Type B pancreatic cell (in vitro differentiated cells): ENCODE results near the gene HOXD1. TPM values are rescaled to one million over a fixed set of nuclear protein-coding genes. Genes with fewer than 3 reads are reported as not detected.

Source experiments
- DNase-seq: peaks from one replicate; pipeline ENCODE4 v3.0.0; 2021; ENCODE audit warnings: mixed read lengths; ENCODE audit not compliant: unreplicated experiment; ENCODE audit errors: extremely low spot score
- H3K27ac Mint-ChIP-seq: 2 replicates; pipeline ENCODE4 v1.8.0; 2021; ENCODE audit warnings: mild to moderate bottlenecking, mixed read lengths
- H3K27me3 Mint-ChIP-seq: 2 replicates; pipeline ENCODE4 v1.8.0; 2021; ENCODE audit warnings: mixed read lengths
- H3K36me3 Mint-ChIP-seq: 2 replicates; pipeline ENCODE4 v1.8.0; 2021; ENCODE audit warnings: mixed read lengths
- H3K4me1 Mint-ChIP-seq: one replicate; pipeline ENCODE4 v1.8.0; 2021; ENCODE audit warnings: mixed read lengths; ENCODE audit not compliant: unreplicated experiment
- H3K4me3 Mint-ChIP-seq: 2 replicates; pipeline ENCODE4 v1.8.0; 2021; ENCODE audit warnings: mild to moderate bottlenecking, mixed read lengths
- H3K9me3 Mint-ChIP-seq: 2 replicates; pipeline ENCODE4 v1.8.0; 2021; ENCODE audit warnings: mixed read lengths
- long read RNA-seq: library from polyadenylated mRNA; unstranded; transcript quantifications from one replicate; pipeline ENCODE4 v2.0.0, GENCODE V29; 2020
- total RNA-seq: library from RNA; stranded (reverse); gene quantifications from 2 replicates; pipeline ENCODE4 v1.2.1, GENCODE V29; 2021; ENCODE audit warnings: low replicate concordance
- TF ChIP-seq, protein P1 (sequence below): fragments of 200-600 bp; sonication (generic); conservative IDR thresholded peaks from 2 replicates; pipeline ENCODE4 v1.5.0; 2021; ENCODE audit warnings: antibody characterized with exemption, mild to moderate bottlenecking

HOXD1 gene
- total RNA-seq, result 7.7 TPM in 1 of 2 replicates, not detected in the other
- long read RNA-seq, result 0 reads

DNA sequence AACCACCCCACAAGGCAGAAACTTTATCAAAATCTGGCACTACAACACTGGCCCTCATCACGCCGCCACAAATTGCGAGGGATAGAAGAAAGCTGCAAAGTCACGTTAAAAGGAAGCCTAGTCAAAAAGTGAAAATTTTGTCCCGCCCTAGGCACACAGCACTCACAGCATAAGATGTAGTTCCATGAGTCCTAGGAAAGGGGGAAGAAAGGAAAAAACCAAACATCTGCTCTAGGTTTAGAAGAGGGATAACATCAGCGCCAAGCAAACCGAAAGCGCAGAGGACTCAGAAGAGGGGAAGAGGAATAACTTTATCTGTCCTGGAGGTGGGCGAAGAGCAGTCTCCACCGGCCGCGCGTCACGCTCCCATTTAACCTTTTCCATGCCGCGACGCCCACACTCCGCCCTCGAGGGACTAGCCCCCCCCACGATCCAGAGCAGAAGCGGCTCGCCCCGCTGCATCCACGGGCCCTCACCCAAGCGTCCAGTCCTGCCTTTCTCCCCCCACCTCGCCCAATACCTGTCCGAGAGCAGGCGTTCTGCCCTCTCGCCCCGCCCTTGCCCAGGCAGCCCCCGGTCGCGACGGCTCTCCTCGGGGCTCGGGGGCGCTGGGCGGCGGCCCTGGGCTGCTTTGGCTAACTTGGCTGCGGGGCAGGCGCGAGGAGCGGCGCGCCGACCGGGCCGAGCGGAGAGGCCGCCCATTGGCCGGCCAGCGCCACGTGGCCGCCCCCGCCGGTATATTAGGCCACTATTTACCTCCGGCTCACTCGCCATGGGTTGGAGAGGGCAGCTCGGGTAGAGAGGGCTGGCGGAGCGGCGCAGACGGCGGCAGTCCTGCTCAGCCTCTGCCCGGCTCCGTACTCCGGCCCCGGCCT lies at the start of gene HOXD1:
HOXD1 (plus strand) TSS at position 770 of the 875 bp plus-strand sequence. CDS start 134 bp downstream, outside the sequence.
- Mint-ChIP-seq H3K4me1 (peaks cover 10% of the 10 kb centered on the region), H3K9me3 (no peaks in the 10 kb centered on the region), H3K27ac (peak within 1 kb of the TSS; percentile 28), H3K4me3 (peak within 1 kb of the TSS; percentile 90), H3K27me3 (peaks cover 86% of the 10 kb centered on the region), H3K36me3 (no peaks in the 10 kb centered on the region)
- DNase-seq, result no peak
- TF ChIP-seq, protein P1, sequence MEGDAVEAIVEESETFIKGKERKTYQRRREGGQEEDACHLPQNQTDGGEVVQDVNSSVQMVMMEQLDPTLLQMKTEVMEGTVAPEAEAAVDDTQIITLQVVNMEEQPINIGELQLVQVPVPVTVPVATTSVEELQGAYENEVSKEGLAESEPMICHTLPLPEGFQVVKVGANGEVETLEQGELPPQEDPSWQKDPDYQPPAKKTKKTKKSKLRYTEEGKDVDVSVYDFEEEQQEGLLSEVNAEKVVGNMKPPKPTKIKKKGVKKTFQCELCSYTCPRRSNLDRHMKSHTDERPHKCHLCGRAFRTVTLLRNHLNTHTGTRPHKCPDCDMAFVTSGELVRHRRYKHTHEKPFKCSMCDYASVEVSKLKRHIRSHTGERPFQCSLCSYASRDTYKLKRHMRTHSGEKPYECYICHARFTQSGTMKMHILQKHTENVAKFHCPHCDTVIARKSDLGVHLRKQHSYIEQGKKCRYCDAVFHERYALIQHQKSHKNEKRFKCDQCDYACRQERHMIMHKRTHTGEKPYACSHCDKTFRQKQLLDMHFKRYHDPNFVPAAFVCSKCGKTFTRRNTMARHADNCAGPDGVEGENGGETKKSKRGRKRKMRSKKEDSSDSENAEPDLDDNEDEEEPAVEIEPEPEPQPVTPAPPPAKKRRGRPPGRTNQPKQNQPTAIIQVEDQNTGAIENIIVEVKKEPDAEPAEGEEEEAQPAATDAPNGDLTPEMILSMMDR, result no peak

DNA sequence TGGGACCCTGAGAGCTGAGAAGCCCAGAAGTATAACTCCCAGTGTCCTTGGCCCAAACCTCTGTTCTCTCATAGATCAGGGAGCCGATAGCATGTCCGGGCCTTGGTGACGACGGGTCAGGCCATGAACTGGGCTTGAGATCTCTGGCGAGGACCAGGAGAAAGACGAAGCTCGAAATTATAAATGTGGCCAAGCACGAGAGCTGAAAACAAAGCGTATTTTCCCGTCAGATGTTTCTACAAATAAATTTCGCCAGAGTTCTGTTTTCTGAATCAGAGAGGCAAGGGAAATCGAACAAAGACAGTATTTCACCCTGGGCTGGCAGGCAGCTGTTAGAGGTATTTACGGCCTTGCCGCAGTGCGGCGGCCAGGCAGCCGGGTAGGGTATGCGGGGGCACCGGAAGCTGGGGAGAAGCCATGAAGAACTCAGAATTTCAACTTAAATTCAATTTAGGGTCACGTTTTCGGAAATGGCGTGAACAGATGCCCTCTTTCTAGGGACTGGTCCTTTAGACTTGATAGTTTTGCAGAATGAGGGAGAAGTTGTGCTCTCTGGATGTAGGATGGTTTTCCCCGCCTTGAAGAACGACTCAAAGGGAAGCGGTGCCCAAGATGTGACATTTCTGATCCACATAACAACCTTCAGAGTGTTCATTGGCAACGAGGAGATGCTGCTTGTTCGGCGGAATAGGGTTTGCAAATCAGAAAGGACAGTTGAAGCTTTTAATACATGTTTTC lies 49.4 kb upstream of the HOXD1 start:
- Mint-ChIP-seq H3K9me3 (peaks cover 3% of the 10 kb centered on the region), H3K4me1 (peaks cover 11% of the 10 kb centered on the region), H3K27me3 (peaks cover 96% of the 10 kb centered on the region), H3K27ac (no peak overlapping the region), H3K36me3 (peaks cover 3% of the 10 kb centered on the region), H3K4me3 (peak overlapping the region; percentile 53)
- no peak for DNase-seq
- TF ChIP-seq, protein P1, result no peak

DNA sequence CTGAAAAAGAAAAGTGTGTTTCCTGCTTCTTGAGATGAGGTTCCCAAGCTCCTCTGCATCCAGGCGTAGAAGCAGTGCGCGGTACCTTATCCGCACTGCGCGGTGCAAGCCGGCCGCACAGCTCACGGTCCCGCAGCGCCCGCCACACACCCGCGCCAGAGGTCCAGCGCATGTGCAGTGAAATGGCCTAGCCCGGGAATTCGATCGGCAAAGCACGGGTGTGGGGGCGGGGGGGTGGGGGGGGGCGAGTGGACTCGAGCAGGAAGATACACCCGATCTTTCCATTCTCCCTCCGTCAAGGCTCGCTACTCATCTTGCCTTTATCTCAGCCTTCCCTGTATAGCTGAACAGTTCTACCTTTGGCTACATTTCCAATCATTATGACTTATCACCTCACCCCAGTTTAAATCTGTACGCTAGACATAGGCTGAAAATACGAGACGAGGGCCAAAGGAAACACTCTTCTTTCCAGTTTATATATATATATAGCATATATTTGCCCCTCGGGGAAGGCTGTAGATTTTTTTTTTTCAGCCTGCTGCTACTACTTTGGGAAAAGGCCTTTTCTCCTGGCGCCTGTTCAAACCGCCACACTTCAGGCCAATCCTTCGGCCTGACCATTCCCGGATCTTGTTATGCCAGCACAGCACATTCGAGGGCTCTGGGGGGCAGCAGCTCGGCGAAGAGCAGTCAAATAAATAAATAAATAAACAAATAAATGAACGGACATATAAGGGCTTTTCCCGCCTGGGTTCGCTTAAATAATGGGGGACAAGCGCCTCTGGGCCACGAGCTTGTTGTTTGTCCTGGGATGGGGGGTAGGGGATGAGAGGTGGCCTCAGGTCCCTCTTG lies 48.6 kb upstream of the HOXD1 start:
- TF ChIP-seq, protein P1, result no peak
- peaks cover 3% of the 10 kb centered on the region for H3K36me3 Mint-ChIP-seq
- H3K27me3 Mint-ChIP-seq, result peaks cover 96% of the 10 kb centered on the region
- no peak overlapping the region for H3K27ac Mint-ChIP-seq
- no peak for DNase-seq
- peaks cover 3% of the 10 kb centered on the region for H3K9me3 Mint-ChIP-seq
- H3K4me3 Mint-ChIP-seq, result no peak overlapping the region
- peaks cover 10% of the 10 kb centered on the region for H3K4me1 Mint-ChIP-seq

DNA sequence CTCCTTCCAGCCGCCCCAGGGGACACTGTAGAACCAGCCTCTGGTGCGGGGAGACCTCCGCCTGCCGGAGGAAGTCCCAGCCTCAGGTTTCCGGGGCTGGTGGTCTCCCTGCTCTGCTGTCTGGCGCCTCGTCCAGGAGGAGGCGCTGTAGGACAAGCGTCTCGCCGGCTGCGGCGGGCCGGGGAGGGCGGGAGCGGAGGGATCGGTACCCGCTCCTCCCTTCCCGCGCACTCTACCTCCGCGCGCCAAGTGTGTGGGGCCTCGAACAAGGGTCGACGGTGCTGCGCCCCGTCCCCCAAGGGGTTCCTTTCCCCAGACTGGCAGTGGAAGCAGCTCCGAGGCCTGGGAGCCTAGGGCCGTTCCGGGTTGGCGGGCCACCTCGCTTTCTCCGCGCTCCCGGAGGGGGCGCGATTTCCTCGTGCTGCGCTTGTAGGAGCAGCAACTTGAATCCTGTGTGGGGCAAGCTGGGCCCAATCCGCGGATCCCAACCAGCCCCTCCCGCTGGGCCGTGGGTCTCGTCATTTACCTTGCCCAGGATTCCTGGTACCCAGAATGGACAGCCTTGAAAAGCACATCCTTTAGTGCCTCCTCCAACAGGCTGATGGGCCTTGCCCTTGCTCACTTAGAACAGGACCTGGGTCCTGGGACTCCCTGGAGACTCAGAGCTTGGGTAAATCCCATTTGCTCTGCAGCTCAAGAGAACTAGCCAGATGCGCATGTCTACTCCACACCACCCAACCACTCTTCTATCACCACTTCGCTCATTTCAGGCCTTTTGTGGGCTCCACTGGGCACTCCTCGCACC lies 47.8 kb upstream of the HOXD1 start:
- Mint-ChIP-seq H3K4me1 (peaks cover 2% of the 10 kb centered on the region), H3K36me3 (peaks cover 3% of the 10 kb centered on the region), H3K4me3 (peak overlapping the region; percentile 54), H3K27ac (no peak overlapping the region), H3K9me3 (peaks cover 3% of the 10 kb centered on the region), H3K27me3 (peaks cover 96% of the 10 kb centered on the region)
- DNase-seq, result no peak
- TF ChIP-seq, protein P1, result peak; percentile 97
